MCF 10A (cell line): ENCODE measurements around the gene KIRREL3. TPM values are rescaled to one million over a fixed set of nuclear protein-coding genes. Genes with fewer than 3 reads are reported as not detected.

Experiments used
- BruUV-seq: library from RNA; stranded (reverse); fragments of 400-500 nt; replicated peaks from 2 replicates; lab custom pipeline; 2021; lab: Mats Ljungman, UMichigan
- CTCF ChIA-PET: fragments of 300-600 bp; sonication (Branson Sonifier 250); formaldehyde crosslinking; extraction: SDS; loops from one replicate; lab custom pipeline; 2021; ENCODE audit warnings: antibody characterized with exemption, inconsistent platforms; lab: Yijun Ruan, JAX
- POLR2A ChIA-PET: fragments of 300-600, 350-650 bp; sonication (Branson Sonifier 250); formaldehyde crosslinking; extraction: SDS; loops from one replicate; lab custom pipeline; 2020; ENCODE audit warnings: antibody characterized with exemption, inconsistent platforms; lab: Yijun Ruan, JAX
- DNase-seq: peaks from one replicate; pipeline ENCODE4 v3.0.0-alpha.2; 2018; ENCODE audit not compliant: unreplicated experiment
- H3K27ac Mint-ChIP-seq: one replicate; pipeline ENCODE4 v1.8.0; 2022; ENCODE audit warnings: mild to moderate bottlenecking, low read depth, mixed read lengths; ENCODE audit not compliant: unreplicated experiment
- H3K27me3 Mint-ChIP-seq: one replicate; pipeline ENCODE4 v1.8.0; 2022; ENCODE audit warnings: mixed read lengths; ENCODE audit not compliant: insufficient read depth, unreplicated experiment
- H3K36me3 Mint-ChIP-seq: one replicate; pipeline ENCODE4 v1.8.0; 2022; ENCODE audit warnings: mild to moderate bottlenecking, moderate library complexity, mixed read lengths; ENCODE audit not compliant: insufficient read depth, unreplicated experiment
- H3K4me1 Mint-ChIP-seq: one replicate; pipeline ENCODE4 v1.8.0; 2022; ENCODE audit warnings: mixed read lengths; ENCODE audit not compliant: insufficient read depth, unreplicated experiment
- H3K4me3 Mint-ChIP-seq: one replicate; pipeline ENCODE4 v1.8.0; 2022; ENCODE audit warnings: mild to moderate bottlenecking, moderate library complexity, mixed read lengths; ENCODE audit not compliant: unreplicated experiment
- H3K9me3 Mint-ChIP-seq: one replicate; pipeline ENCODE4 v1.8.0; 2022; ENCODE audit warnings: mixed read lengths; ENCODE audit not compliant: unreplicated experiment
- intact Hi-C: fragments of 100-400 bp; cut with micrococcal nuclease; formaldehyde crosslinking; loops from 2 replicates; pipeline ENCODE4 v1.14.1; 2022
- total RNA-seq: library from RNA; stranded (reverse); gene quantifications from 2 replicates; pipeline ENCODE4 v1.2.3, GENCODE V29; 2022
- TF ChIP-seq, protein P1 (sequence below): fragments of 200-600 bp; IDR thresholded peaks from one replicate; pipeline ENCODE4 v1.8.0; 2022; ENCODE audit warnings: antibody characterized with exemption, mild to moderate bottlenecking; ENCODE audit not compliant: unreplicated experiment

The KIRREL3 gene
- total RNA-seq, 1 experiment from 2014 or later, result not detected

DNA sequence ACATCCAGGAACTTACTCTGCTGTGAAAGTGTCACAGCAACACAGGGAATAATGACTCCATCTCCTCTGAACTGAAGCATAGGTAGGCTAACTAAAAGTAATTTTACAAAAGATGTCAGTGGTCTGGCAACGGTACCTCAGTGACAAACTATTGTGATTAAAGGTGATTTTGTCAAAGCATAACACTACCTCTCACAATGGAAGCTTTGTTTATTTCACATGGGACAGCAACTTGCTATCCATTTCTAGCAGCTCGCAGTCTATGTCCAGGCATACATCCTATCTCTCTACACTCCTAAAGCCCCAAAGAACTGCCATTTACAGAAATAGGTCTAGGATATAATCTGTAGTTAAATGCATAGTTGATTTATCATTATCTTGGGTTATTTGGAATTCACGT is 163.0 kb downstream of the KIRREL3 start:
- POLR2A ChIA-PET, result no interaction called here
- no peak overlapping the region for H3K4me3 Mint-ChIP-seq
- BruUV-seq, result no TSS peak
- H3K27ac Mint-ChIP-seq, result no peak overlapping the region
- no peak for DNase-seq
- no peaks in the 10 kb centered on the region for H3K27me3 Mint-ChIP-seq
- no peaks in the 10 kb centered on the region for H3K4me1 Mint-ChIP-seq
- intact Hi-C loops, result no loop called here
- CTCF ChIA-PET, result interaction anchor here (0.7 kb wide), 1 partner anchor 149 kb away, joined by 3 read pairs; no protein-coding TSS in a partner anchor
- no peaks in the 10 kb centered on the region for H3K36me3 Mint-ChIP-seq
- TF ChIP-seq, protein P1, sequence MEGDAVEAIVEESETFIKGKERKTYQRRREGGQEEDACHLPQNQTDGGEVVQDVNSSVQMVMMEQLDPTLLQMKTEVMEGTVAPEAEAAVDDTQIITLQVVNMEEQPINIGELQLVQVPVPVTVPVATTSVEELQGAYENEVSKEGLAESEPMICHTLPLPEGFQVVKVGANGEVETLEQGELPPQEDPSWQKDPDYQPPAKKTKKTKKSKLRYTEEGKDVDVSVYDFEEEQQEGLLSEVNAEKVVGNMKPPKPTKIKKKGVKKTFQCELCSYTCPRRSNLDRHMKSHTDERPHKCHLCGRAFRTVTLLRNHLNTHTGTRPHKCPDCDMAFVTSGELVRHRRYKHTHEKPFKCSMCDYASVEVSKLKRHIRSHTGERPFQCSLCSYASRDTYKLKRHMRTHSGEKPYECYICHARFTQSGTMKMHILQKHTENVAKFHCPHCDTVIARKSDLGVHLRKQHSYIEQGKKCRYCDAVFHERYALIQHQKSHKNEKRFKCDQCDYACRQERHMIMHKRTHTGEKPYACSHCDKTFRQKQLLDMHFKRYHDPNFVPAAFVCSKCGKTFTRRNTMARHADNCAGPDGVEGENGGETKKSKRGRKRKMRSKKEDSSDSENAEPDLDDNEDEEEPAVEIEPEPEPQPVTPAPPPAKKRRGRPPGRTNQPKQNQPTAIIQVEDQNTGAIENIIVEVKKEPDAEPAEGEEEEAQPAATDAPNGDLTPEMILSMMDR, result no peak
- peaks cover 24% of the 10 kb centered on the region for H3K9me3 Mint-ChIP-seq

DNA sequence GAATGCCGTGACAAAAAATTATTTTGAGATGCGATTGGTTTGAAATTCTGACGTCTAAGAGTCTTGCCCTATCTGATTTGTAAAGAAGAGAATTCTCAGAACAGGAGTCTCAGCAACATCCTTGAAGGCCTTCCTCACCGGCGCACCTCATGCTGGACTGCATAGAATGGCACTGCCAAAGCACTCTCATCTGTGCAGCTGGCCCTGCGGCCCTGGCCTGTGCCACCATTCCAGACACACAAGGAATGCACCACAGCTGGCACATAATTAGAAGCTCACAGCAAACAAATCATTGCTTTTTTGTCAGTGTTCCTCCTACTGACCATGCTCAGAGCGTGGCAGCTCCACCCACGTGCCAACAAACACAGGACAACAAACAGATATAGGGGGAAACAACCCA is 166.0 kb downstream of the KIRREL3 start:
- BruUV-seq, result no TSS peak
- no peak for DNase-seq
- Mint-ChIP-seq H3K27ac (no peak overlapping the region), H3K4me3 (no peak overlapping the region), H3K36me3 (no peaks in the 10 kb centered on the region), H3K9me3 (peaks cover 24% of the 10 kb centered on the region), H3K27me3 (no peaks in the 10 kb centered on the region), H3K4me1 (no peaks in the 10 kb centered on the region)
- ChIA-PET CTCF (no interaction called here), POLR2A (interaction anchor here (0.6 kb wide), 1 partner anchor 181 kb away, joined by 3 read pairs; no protein-coding TSS in a partner anchor)
- TF ChIP-seq, protein P1, result no peak
- intact Hi-C loops, result no loop called here

DNA sequence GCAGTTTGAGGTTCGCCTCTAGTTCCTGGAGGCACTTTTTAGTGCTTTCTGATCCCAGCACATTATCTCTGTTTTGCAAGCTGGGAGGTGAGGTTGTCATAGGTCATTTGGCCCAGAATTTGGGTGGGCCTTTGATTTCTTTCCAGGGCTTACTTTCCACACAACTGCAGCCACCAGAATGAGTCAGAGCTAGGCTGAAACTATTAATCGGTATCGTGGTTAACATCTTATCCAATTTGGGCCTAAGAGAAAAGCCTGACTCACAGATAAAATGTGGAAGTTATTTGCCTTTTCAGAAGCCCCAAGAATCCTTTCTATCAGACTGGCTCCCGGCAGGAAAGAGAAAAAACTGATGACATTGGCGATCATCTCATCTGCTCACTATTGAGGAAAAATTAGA is 166.4 kb downstream of the KIRREL3 start:
- no peak for DNase-seq
- intact Hi-C loops, result no loop called here
- ChIA-PET POLR2A (no interaction called here), CTCF (no interaction called here)
- BruUV-seq, result no TSS peak
- H3K36me3 Mint-ChIP-seq, result no peaks in the 10 kb centered on the region
- TF ChIP-seq, protein P1, result no peak
- no peaks in the 10 kb centered on the region for H3K4me1 Mint-ChIP-seq
- no peaks in the 10 kb centered on the region for H3K27me3 Mint-ChIP-seq
- H3K27ac Mint-ChIP-seq, result no peak overlapping the region
- peaks cover 28% of the 10 kb centered on the region for H3K9me3 Mint-ChIP-seq
- no peak overlapping the region for H3K4me3 Mint-ChIP-seq

DNA sequence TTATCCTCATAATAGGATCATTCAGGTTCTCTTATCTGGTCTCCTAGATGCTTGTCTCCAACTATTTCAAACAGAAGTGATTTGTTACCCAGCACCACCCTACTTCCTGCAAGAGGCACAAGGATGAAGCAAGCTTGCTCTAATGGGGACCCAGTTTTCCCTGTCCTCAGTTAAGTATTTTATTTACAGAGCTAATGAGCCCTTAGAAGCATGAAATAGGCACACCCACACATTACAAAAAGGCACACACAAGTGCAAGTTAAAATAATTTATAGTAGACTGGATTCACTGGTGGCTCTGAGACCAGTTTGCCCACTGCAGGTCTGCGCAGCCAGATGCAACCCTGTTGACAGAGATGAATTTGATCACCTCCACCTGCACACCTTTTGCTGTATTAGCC is 167.5 kb downstream of the KIRREL3 start:
- Mint-ChIP-seq H3K36me3 (no peaks in the 10 kb centered on the region), H3K4me1 (no peaks in the 10 kb centered on the region), H3K9me3 (peaks cover 36% of the 10 kb centered on the region), H3K4me3 (no peak overlapping the region), H3K27me3 (no peaks in the 10 kb centered on the region), H3K27ac (no peak overlapping the region)
- DNase-seq, result no peak
- intact Hi-C loops, result no loop called here
- TF ChIP-seq, protein P1, result no peak
- POLR2A ChIA-PET, result no interaction called here
- CTCF ChIA-PET, result interaction anchor here (0.6 to 1.5 kb wide), 2 partner anchors 157 to 549 kb away, joined by 3 to 4 read pairs; no protein-coding TSS in a partner anchor
- no TSS peak for BruUV-seq
